IPS DF 6.9 (cell line): Measurements from ENCODE around the gene ZNF648.
"Not testable (repeated sequence)": the region's sequence is repeated elsewhere in the genome, so short reads cannot be mapped to it uniquely, and the experiment has no call there.

Source experiments
- DNase-seq: peaks from one replicate; pipeline ENCODE4 v3.0.0-alpha.2; 2013; ENCODE audit warnings: low read depth, low spot score
- H3K27ac ChIP-seq: one replicate; pipeline ENCODE4 v1.5.1; 2013; ENCODE audit warnings: low read length, control low read depth
- H3K27me3 ChIP-seq: 2 replicates; pipeline ENCODE4 v1.6.1; 2013; ENCODE audit warnings: mild to moderate bottlenecking, low read length; ENCODE audit not compliant: control insufficient read depth, insufficient read depth
- H3K36me3 ChIP-seq: 2 replicates; pipeline ENCODE4 v1.6.1; 2013; ENCODE audit warnings: low read length; ENCODE audit not compliant: control insufficient read depth, insufficient read depth
- H3K4me1 ChIP-seq: 2 replicates; pipeline ENCODE4 v1.6.1; 2013; ENCODE audit warnings: low read length; ENCODE audit not compliant: control insufficient read depth, insufficient read depth
- H3K4me3 ChIP-seq: 2 replicates; pipeline ENCODE4 v1.5.1; 2013; ENCODE audit warnings: mild to moderate bottlenecking, low read length
- H3K9me3 ChIP-seq: 2 replicates; pipeline ENCODE4 v1.6.1; 2013; ENCODE audit warnings: low read length, inconsistent platforms; ENCODE audit not compliant: control insufficient read depth, insufficient read depth
- WGBS: extraction: QIAGEN DNeasy Blood & Tissue Kit; methylation state at CpG from one replicate; pipeline ENCODE4 v1.1.7; 2013; ENCODE audit warnings: mixed read lengths, missing lambda C conversion rate; ENCODE audit not compliant: insufficient read length, insufficient coverage; 5-methylcytosine and 5-hydroxymethylcytosine counted together

Gene ZNF648

DNA sequence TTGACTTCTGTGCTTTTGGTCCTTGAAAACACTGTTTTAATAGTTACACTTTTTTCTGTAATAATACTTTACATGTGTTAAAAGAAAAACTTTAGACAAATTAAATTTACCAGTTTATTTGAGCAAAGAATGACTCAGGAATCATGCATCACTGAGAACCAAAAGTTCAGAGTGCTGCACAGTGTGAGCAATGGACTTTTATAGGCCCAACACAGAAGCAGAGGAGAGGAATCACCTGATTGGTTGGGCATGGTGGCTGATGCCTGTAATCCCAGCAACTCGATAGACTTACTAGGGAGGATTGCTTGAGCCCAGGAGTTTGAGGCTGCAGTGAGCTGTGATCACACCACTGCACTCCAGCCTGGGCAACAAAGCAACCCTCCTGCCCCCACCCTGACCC lies 29.3 kb downstream of the ZNF648 start:
- H3K27ac ChIP-seq = no peak overlapping the region
- H3K4me1 ChIP-seq = no peaks in the 10 kb centered on the region
- H3K36me3 ChIP-seq = no peaks in the 10 kb centered on the region
- no peak for DNase-seq
- no peaks in the 10 kb centered on the region for H3K27me3 ChIP-seq
- H3K4me3 ChIP-seq = no peak overlapping the region
- WGBS = no CpG with 5 or more reads among the region's 1 CpG
- peaks cover 2% of the 10 kb centered on the region for H3K9me3 ChIP-seq

GRCh38 chr1:182029379-182030331 lies 31.9 kb downstream of the ZNF648 start:
- H3K4me1 ChIP-seq = no peaks in the 10 kb centered on the region
- WGBS = no CpG with 5 or more reads among the region's 68 CpGs
- H3K27ac ChIP-seq = no peak overlapping the region
- H3K36me3 ChIP-seq = no peaks in the 10 kb centered on the region
- no peaks in the 10 kb centered on the region for H3K9me3 ChIP-seq
- peak overlapping the region; percentile 60; the same call in 1 of the 2 replicates for H3K4me3 ChIP-seq
- H3K27me3 ChIP-seq = no peaks in the 10 kb centered on the region
- peak; percentile 88 for DNase-seq

DNA sequence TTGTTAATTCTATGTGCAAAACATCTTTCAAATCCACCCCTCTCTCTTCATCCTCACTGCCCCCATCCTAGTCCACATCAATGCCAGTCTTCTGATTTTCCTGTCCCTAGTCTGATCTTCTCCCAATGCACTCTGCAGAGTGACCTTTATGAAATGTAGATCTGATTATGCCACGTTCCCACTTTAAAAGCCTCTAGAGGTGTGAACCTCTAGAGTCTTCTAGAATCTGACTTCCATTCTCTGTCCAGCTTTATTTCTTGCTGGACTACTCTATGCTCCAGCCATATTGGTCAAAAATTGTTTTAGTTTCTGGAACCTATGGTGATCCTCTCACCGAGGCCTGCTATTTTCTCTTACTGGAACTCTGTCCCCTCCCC lies 32.5 kb downstream of the ZNF648 start:
- Histone ChIP-seq H3K36me3 (no peaks in the 10 kb centered on the region), H3K27ac (no peak overlapping the region), H3K4me1 (no peaks in the 10 kb centered on the region), H3K9me3 (no peaks in the 10 kb centered on the region), H3K27me3 (no peaks in the 10 kb centered on the region), H3K4me3 (peak overlapping the region; percentile 60; the same call in 1 of the 2 replicates)
- no peak for DNase-seq
- no CpG with 5 or more reads among the region's 2 CpGs for WGBS

DNA sequence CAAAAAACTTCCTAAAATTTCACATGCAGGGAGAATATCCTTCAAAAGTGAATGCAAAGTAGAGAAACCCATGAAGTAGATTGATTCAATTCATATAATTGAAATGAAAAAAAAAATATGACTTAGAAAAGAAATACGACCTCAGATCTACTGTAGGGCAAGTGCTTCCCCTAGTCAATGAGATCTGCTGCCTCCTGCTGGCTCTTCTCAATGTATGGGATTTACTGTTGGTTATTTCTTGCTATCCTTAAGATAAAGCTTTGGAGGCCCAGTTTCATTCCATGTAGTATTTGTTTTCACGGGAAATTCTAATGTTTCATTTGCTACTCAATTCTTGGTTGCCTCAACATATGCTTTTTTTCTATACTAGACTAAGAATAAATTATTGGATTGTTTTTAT lies 46.2 kb downstream of the ZNF648 start:
- no CpG with 5 or more reads among the region's 2 CpGs for WGBS
- H3K36me3 ChIP-seq = no peaks in the 10 kb centered on the region

DNA sequence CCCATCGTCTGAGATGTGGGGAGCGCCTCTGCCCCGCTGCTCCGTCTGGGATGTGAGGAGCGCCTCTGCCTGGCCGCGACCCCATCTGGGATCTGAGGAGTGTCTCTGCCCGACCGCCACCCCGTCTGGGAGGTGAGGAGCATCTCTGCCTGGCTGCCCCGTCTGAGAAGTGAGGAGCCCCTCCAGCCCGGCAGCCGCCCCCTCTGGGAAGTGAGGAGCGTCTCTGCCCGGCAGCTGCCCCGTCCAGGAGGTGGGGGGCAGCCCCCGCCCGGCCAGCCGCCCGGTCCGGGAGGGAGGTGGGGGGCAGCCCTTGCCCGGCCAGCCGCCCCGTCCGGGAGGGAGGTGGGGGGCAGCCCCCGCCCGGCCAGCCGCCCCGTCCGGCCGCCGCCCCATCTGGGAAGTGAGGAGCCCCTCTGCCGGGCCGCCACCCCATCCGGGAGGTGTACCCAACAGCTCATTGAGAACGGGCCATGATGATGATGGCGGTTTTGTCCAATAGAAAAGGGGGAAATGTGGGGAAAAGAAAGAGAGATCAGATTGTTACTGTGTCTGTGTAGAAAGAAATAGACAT lies 50.6 kb downstream of the ZNF648 start:
- not testable (repeated sequence) for H3K36me3 ChIP-seq, H3K27ac ChIP-seq, H3K4me1 ChIP-seq, H3K27me3 ChIP-seq, H3K9me3 ChIP-seq, H3K4me3 ChIP-seq, DNase-seq
- no CpG with 5 or more reads among the region's 37 CpGs for whole genome bisulfite sequencing

More for the DNA sequence above, 46.2 kb downstream of the ZNF648 start:
- Histone ChIP-seq H3K4me1 (no peaks in the 10 kb centered on the region), H3K9me3 (no peaks in the 10 kb centered on the region), H3K27ac (no peak overlapping the region), H3K4me3 (no peak overlapping the region), H3K27me3 (no peaks in the 10 kb centered on the region)
- no peak for DNase-seq

DNA sequence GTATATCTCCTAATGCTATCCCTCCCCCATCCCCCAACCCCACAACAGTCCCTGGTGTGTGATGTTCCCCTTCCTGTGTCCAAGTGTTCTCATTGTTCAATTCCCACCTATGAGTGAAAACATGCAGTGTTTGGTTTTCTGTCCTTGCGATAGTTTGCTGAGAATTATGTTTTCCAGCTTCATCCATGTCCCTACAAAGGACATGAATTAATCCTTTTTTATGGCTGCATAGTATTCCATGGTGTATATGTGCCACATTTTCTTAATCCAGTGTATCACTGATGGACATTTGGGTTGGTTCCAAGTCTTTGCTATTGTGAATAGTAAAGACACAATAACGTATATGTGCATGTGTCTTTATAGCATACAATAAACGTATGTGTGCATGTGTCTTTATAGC lies 56.1 kb downstream of the ZNF648 start:
- not testable (repeated sequence) for H3K9me3 ChIP-seq, H3K36me3 ChIP-seq, H3K4me3 ChIP-seq, H3K27me3 ChIP-seq, DNase-seq, H3K27ac ChIP-seq, H3K4me1 ChIP-seq
- WGBS = no CpG with 5 or more reads among the region's 3 CpGs

DNA sequence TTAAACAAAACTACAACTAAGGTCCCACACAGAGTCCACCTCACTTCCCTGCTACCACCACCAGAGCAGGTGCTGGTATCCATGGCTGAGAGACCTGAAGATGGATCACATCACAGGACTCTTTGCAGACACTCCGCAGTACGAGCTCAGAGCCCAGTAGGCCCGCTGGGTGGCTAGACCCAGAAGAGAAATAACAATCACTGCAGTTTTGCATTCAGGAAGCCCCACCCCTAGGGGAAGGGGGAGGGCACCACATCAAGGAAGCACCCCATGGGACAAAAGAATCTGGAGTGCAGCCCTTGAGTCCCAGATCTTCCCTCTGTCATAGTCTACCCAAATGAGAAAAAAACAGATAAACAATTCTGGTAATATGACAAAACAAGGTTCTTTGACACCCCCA lies 56.9 kb downstream of the ZNF648 start:
- no CpG with 5 or more reads among the region's 3 CpGs for WGBS
- H3K4me1 ChIP-seq = peaks cover 3% of the 10 kb centered on the region
- no peak overlapping the region for H3K4me3 ChIP-seq
- H3K27me3 ChIP-seq = no peaks in the 10 kb centered on the region
- H3K27ac ChIP-seq = no peak overlapping the region
- H3K36me3 ChIP-seq = no peaks in the 10 kb centered on the region
- DNase-seq = no peak
- H3K9me3 ChIP-seq = no peaks in the 10 kb centered on the region
